H1 (cell line): ENCODE results near the gene SLC26A11. TPM values are rescaled to one million over a fixed set of nuclear protein-coding genes. Genes with fewer than 3 reads are reported as not detected.
A peak's percentile ranks its signal among the peaks of the same experiment; 100 is the strongest.

ENCODE experiments used
- CTCF ChIA-PET: fragments of 300-600 bp; sonication (Branson Sonifier 250); formaldehyde crosslinking; loops from one replicate; lab custom pipeline; 2021; ENCODE audit not compliant: partially characterized antibody; lab: Charles Lee
- POLR2A ChIA-PET: fragments of 300-600 bp; sonication (Branson Sonifier 250); formaldehyde crosslinking; loops from one replicate; lab custom pipeline; 2021; ENCODE audit warnings: inconsistent platforms; ENCODE audit not compliant: partially characterized antibody; lab: Charles Lee
- DNase-seq, 2 experiments: peaks; one replicate each; pipeline versions ENCODE4 v3.0.0 to v3.0.0-alpha.2; 2010 to 2022; ENCODE audit warnings: low spot score in 2 of 2, low read depth in 1 of 2, mixed read lengths in 1 of 2
- FAIRE-seq: peaks from 2 replicates; lab custom pipeline; 2011; peaks lifted over from hg19 to GRCh38; lab: Jason Lieb, UNC
- H2AFZ ChIP-seq: 2 replicates; pipeline ENCODE4 v1.8.1; 2012; ENCODE audit warnings: low read length, inconsistent platforms
- H2AK5ac ChIP-seq: 2 replicates; pipeline ENCODE4 v1.6.1; 2013; ENCODE audit warnings: low read depth, low read length
- H2BK120ac ChIP-seq: replicated peaks from 2 replicates; pipeline ENCODE3; 2013; ENCODE audit warnings: low read depth, low read length, inconsistent platforms
- H2BK12ac ChIP-seq: 2 replicates; pipeline ENCODE4 v1.6.1; 2013; ENCODE audit warnings: low read depth, low read length
- H2BK15ac ChIP-seq: 2 replicates; pipeline ENCODE4 v1.6.1; 2013; ENCODE audit warnings: low read length
- H2BK20ac ChIP-seq: 2 replicates; pipeline ENCODE4 v1.6.1; 2013; ENCODE audit warnings: low read length
- H2BK5ac ChIP-seq: 2 replicates; pipeline ENCODE4 v1.6.1; 2013; ENCODE audit warnings: low read depth, low read length
- H3K14ac ChIP-seq: 2 replicates; pipeline ENCODE4 v1.6.1; 2013; ENCODE audit warnings: inconsistent platforms; ENCODE audit not compliant: insufficient read length
- H3K18ac ChIP-seq: 2 replicates; pipeline ENCODE4 v1.6.1; 2013; ENCODE audit warnings: low read length; ENCODE audit errors: extremely low read depth
- H3K23ac ChIP-seq: 2 replicates; pipeline ENCODE4 v1.6.1; 2013; ENCODE audit warnings: inconsistent platforms; ENCODE audit not compliant: insufficient read length
- H3K23me2 ChIP-seq: 2 replicates; pipeline ENCODE4 v1.6.1; 2013; ENCODE audit warnings: low read depth, low read length
- H3K27ac ChIP-seq: 2 replicates; pipeline ENCODE4 v1.6.1; 2011; ENCODE audit warnings: low read depth, low read length, inconsistent platforms
- H3K27me3 ChIP-seq, 4 experiments: replicated peaks in 1 of 4; 1 replicate in 1 of 4; 2 replicates in 3 of 4; pipeline versions ENCODE4 v1.6.1 to v1.8.1; 2011 to 2013; ENCODE audit warnings: low read length in 3 of 4, mild to moderate bottlenecking in 3 of 4, inconsistent platforms in 2 of 4, mixed read lengths in 2 of 4, moderate library complexity in 1 of 4; ENCODE audit not compliant: control insufficient read depth in 3 of 4, insufficient read depth in 3 of 4; ENCODE audit errors: extremely low read depth in 1 of 4
- H3K36me3 ChIP-seq, 4 experiments: 2 replicates each; pipeline versions ENCODE4 v1.6.1 to v1.8.1; 2011 to 2013; ENCODE audit warnings: mild to moderate bottlenecking in 4 of 4, low read length in 3 of 4, moderate library complexity in 2 of 4, control low read depth in 1 of 4, inconsistent platforms in 1 of 4; ENCODE audit not compliant: insufficient read depth in 4 of 4, control insufficient read depth in 2 of 4
- H3K4ac ChIP-seq: replicated peaks from 2 replicates; pipeline ENCODE3; 2013; ENCODE audit warnings: low read length, low read depth, mixed read lengths, inconsistent platforms; ENCODE audit not compliant: insufficient read length
- H3K4me1 ChIP-seq, 4 experiments: replicated peaks in 1 of 4; 1 replicate in 1 of 4; 2 replicates in 3 of 4; pipeline versions ENCODE4 v1.6.1 to v1.8.1; 2011 to 2013; ENCODE audit warnings: low read length in 3 of 4, inconsistent platforms in 2 of 4, mixed read lengths in 1 of 4; ENCODE audit not compliant: insufficient read depth in 4 of 4, control insufficient read depth in 3 of 4
- H3K4me2 ChIP-seq, 2 experiments: 2 replicates each; pipeline versions ENCODE4 v1.6.1 to v1.8.1; 2011 to 2013; ENCODE audit warnings: low read depth in 2 of 2, low read length in 2 of 2, control low read depth in 1 of 2, inconsistent platforms in 1 of 2, mild to moderate bottlenecking in 1 of 2; ENCODE audit not compliant: insufficient read depth in 1 of 2
- H3K4me3 ChIP-seq, 4 experiments: fragments of 200-600, 300-600 bp in 1 of 4; sonication (generic), shearing (Covaris generic), sonication (Bioruptor Twin) in 1 of 4; 2 replicates each; pipeline versions ENCODE4 v1.5.1 to v1.8.1; 2011 to 2016; ENCODE audit warnings: low read length in 4 of 4, low read depth in 3 of 4, control low read depth in 2 of 4, inconsistent platforms in 2 of 4, mild to moderate bottlenecking in 2 of 4, mixed read lengths in 1 of 4, moderate library complexity in 1 of 4; ENCODE audit not compliant: insufficient read depth in 2 of 4; ENCODE audit errors: extremely low read depth in 1 of 4
- H3K56ac ChIP-seq: replicated peaks from 2 replicates; pipeline ENCODE3; 2013; ENCODE audit warnings: low read depth, mild to moderate bottlenecking, mixed read lengths, low read length, inconsistent platforms; ENCODE audit not compliant: insufficient read length
- H3K79me1 ChIP-seq: 2 replicates; pipeline ENCODE4 v1.6.1; 2013; ENCODE audit warnings: low read depth, low read length, control low read depth
- H3K79me2 ChIP-seq, 2 experiments: 2 replicates each; pipeline versions ENCODE4 v1.6.1 to v1.8.1; 2012 to 2013; ENCODE audit warnings: low read length in 2 of 2, mild to moderate bottlenecking in 2 of 2, inconsistent platforms in 1 of 2; ENCODE audit not compliant: insufficient read depth in 2 of 2, control insufficient read depth in 1 of 2
- H3K9ac ChIP-seq, 4 experiments: replicated peaks in 1 of 4; 1 replicate in 1 of 4; 2 replicates in 3 of 4; pipeline versions ENCODE4 v1.6.1 to v1.8.1; 2011 to 2013; ENCODE audit warnings: low read depth in 3 of 4, low read length in 3 of 4, control low read depth in 2 of 4, mild to moderate bottlenecking in 2 of 4, moderate library complexity in 2 of 4, inconsistent platforms in 1 of 4; ENCODE audit errors: extremely low read depth in 1 of 4
- H3K9me3 ChIP-seq, 2 experiments: 2 replicates each; pipeline versions ENCODE4 v1.6.1 to v1.8.1; 2012 to 2013; ENCODE audit warnings: mild to moderate bottlenecking in 2 of 2, moderate library complexity in 2 of 2, control low read depth in 1 of 2, inconsistent platforms in 1 of 2, low read depth in 1 of 2, low read length in 1 of 2, mixed read lengths in 1 of 2; ENCODE audit not compliant: insufficient read depth in 2 of 2
- H4K20me1 ChIP-seq, 2 experiments: replicated peaks in 1 of 2; 2 replicates each; pipeline versions ENCODE3 to v1.8.1; 2011 to 2013; ENCODE audit warnings: inconsistent platforms in 2 of 2, low read length in 2 of 2, mild to moderate bottlenecking in 1 of 2; ENCODE audit not compliant: insufficient read depth in 2 of 2, control insufficient read depth in 1 of 2
- H4K5ac ChIP-seq: 2 replicates; pipeline ENCODE4 v1.6.1; 2013; ENCODE audit warnings: low read length, low read depth, mixed read lengths, inconsistent platforms; ENCODE audit not compliant: insufficient read length
- H4K8ac ChIP-seq: 2 replicates; pipeline ENCODE4 v1.8.0; 2013; ENCODE audit warnings: mild to moderate bottlenecking, moderate library complexity, low read length, inconsistent platforms; ENCODE audit not compliant: insufficient read depth; ENCODE audit errors: extremely low read depth
- H4K91ac ChIP-seq: replicated peaks from 2 replicates; pipeline ENCODE3; 2013; ENCODE audit warnings: low read length, mixed read lengths, inconsistent platforms; ENCODE audit not compliant: insufficient read length
- CHD2 ChIP-seq: IDR thresholded peaks from 2 replicates; pipeline ENCODE4 v1.6.1; 2012; ENCODE audit warnings: low read length, improper control_type of control experiment
- EZH2 ChIP-seq: fragments of 200-600 bp; sonication (generic); IDR thresholded peaks from 2 replicates; pipeline ENCODE4 v1.7.1; 2012; ENCODE audit warnings: low read depth, mild to moderate bottlenecking, moderate library complexity, low read length, inconsistent platforms; ENCODE audit not compliant: severe bottlenecking
- FOSL1 ChIP-seq: IDR thresholded peaks from 2 replicates; pipeline ENCODE4 v1.6.1; 2011; ENCODE audit warnings: mild to moderate bottlenecking, low read depth, low read length, moderate library complexity; ENCODE audit not compliant: insufficient read depth
- MAFK ChIP-seq: IDR thresholded peaks from 2 replicates; pipeline ENCODE4 v1.6.1; 2012; ENCODE audit warnings: low read depth, mild to moderate bottlenecking, improper control_type of control experiment, low read length
- POLR2A ChIP-seq, 2 experiments: IDR thresholded peaks; 1 replicate in 1 of 2; 2 replicates in 1 of 2; pipeline ENCODE4 v1.6.1; 2011; ENCODE audit warnings: low read depth in 2 of 2, low read length in 2 of 2, mild to moderate bottlenecking in 2 of 2; ENCODE audit errors: control extremely low read depth in 1 of 2
- SUZ12 ChIP-seq: fragments of 200-600 bp; sonication (generic); IDR thresholded peaks from 2 replicates; pipeline ENCODE4 v1.6.1; 2012; ENCODE audit warnings: mild to moderate bottlenecking, inconsistent platforms, low read length, moderate library complexity, mixed read lengths
- TAF1 ChIP-seq: IDR thresholded peaks from 2 replicates; pipeline ENCODE4 v1.6.1; 2011; ENCODE audit warnings: mild to moderate bottlenecking, low read depth, low read length
- TEAD4 ChIP-seq: IDR thresholded peaks from 2 replicates; pipeline ENCODE4 v1.6.1; 2012; ENCODE audit warnings: low read depth, low read length, inconsistent platforms, mixed read lengths
- WGBS, 2 experiments: shearing (Covaris generic) in 1 of 2; methylation state at CpG; one replicate each; pipeline versions ENCODE4 v1.1.6 to v1.1.7; 2013 to 2015; ENCODE audit warnings: low lambda C conversion rate in 2 of 2, mixed read lengths in 2 of 2, inconsistent platforms in 1 of 2, low coverage in 1 of 2, missing lambda C conversion rate in 1 of 2; ENCODE audit not compliant: insufficient replicate concordance in 2 of 2, insufficient coverage in 1 of 2, insufficient read length in 1 of 2; ENCODE audit errors: extremely low coverage in 1 of 2, missing lambda C conversion rate in 1 of 2; 5-methylcytosine and 5-hydroxymethylcytosine counted together
- polyA plus RNA-seq, 7 experiments: library from polyadenylated mRNA; depleted of rRNA in 3 of 7; stranded (reverse) in 5 of 7; unstranded in 2 of 7; fragments of >200 nt in 5 of 7; fragments of 200-250 nt in 2 of 7; gene quantifications; 1 replicate in 5 of 7; 2 replicates in 1 of 7; 4 replicates in 1 of 7; pipeline versions ENCODE4 v1.2.1 to v1.2.3, GENCODE V29; 2011 to 2013; ENCODE audit warnings: missing spikeins in 2 of 7, mixed read lengths in 2 of 7
- total RNA-seq: library from RNA; stranded (reverse); fragmentation: NEBNext Ultra II Directional; extraction: Animal tissue kit (Norgen Biotek cat#: 25700); gene quantifications from 2 replicates; pipeline ENCODE4 v1.2.1, GENCODE V29; 2021

The SLC26A11 gene
- total and polyA plus RNA-seq, 2 of the 8 experiments (the other 6 are each of a cell fraction or from before 2014, with no cell fraction given): 15.5 to 25.9 TPM

DNA sequence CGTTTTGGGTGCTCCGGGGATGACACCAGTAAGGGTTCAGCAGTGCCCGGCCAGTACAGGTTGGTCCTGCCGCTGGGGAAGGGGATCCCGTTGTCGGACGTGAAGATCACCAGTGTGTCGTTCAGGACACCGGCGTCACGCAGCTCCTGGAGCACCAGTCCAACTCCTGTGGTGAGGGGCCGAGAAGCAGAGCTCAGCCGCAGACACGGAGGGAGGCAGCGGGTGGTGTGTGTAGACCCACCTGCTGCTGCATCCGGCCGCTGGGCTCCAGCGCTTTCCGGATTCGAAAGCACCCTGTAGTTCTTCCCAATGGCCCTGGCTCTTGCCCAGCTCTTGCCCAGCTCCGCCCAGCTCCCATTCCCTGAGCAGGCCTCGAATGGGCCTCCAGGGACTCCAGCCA lies 8.1 kb upstream of the SLC26A11 start:
- Histone ChIP-seq H3K36me3 (peaks cover 4 to 18% (median 12%) of the 10 kb centered on the region in 4 experiments; a peak in 5 of 8 replicates), H3K79me2 (no peaks in the 10 kb centered on the region), H2AK5ac (no peak overlapping the region), H3K9me3 (no peaks in the 10 kb centered on the region), H3K79me1 (peaks cover 2% of the 10 kb centered on the region; the same call in 1 of the 2 replicates), H3K4me2 (no peak overlapping the region), H3K9ac (no peak overlapping the region), H3K23me2 (no peaks in the 10 kb centered on the region), H2BK12ac (no peak overlapping the region), H3K56ac (no peak overlapping the region), H3K18ac (no peak overlapping the region), H3K27me3 (no peaks in the 10 kb centered on the region), H3K4me1 (no peaks in the 10 kb centered on the region), H4K20me1 (peaks cover 0 to 3% of the 10 kb centered on the region in 2 experiments), H2BK120ac (no peak overlapping the region), H3K23ac (no peak overlapping the region), H3K4me3 (no peak overlapping the region), H2BK5ac (peak overlapping the region; percentile 16; the same call in 1 of the 2 replicates), H4K5ac (no peak overlapping the region), H4K8ac (no peak overlapping the region), H2BK20ac (no peak overlapping the region), H2AFZ (no peak overlapping the region), H4K91ac (no peak overlapping the region), H2BK15ac (no peak overlapping the region), H3K27ac (no peak overlapping the region), H3K14ac (no peak overlapping the region), H3K4ac (no peak overlapping the region)
- 92% methylated on average over 22 of the region's 22 CpGs; no CpG with 5 or more reads in 1 of the 2 experiments for WGBS, 2 experiments
- CTCF ChIA-PET: interaction anchor here (1.2 to 1.5 kb wide), 2 partner anchors 16 to 52 kb away, joined by 3 to 8 read pairs; no protein-coding TSS in a partner anchor
- DNase-seq: no peak
- FAIRE-seq: no peak
- POLR2A ChIA-PET: interaction anchor here (1.0 to 1.3 kb wide), 4 partner anchors 8 to 72 kb away, joined by 3 to 4 read pairs (median 4); no protein-coding TSS in a partner anchor
- TF ChIP-seq POLR2A (IDR thresholded peaks at IDR 0.05; ENCODE audit: control extremely low read depth in 1 of 2, low read depth in 2 of 2, low read length in 2 of 2) (no peak), EZH2 (no peak), TAF1 (no peak), CHD2 (no peak), FOSL1 (no peak), TEAD4 (no peak), SUZ12 (no peak), MAFK (no peak)
